IMR-90 (cell line): ENCODE measurements around the gene FSTL5. TPM values are rescaled to one million over a fixed set of nuclear protein-coding genes. Genes with fewer than 3 reads are reported as not detected.

Experiments
- ATAC-seq: fragments of 200-7000 bp; cut with Tn5 transposase; 2 replicates; pipeline ENCODE4 v1.9.1; 2020; ENCODE audit warnings: low read depth, mild to moderate bottlenecking, moderate library complexity
- BruUV-seq: library from RNA; stranded (reverse); fragments of 400-500 nt; replicated peaks from 2 replicates; lab custom pipeline; 2021; lab: Mats Ljungman, UMichigan
- CTCF ChIA-PET: fragments of 300-600 bp; formaldehyde crosslinking; extraction: SDS; loops from one replicate; lab custom pipeline; 2021; ENCODE audit warnings: antibody characterized with exemption; lab: Yijun Ruan, JAX
- POLR2A ChIA-PET: fragments of 300-600 bp; sonication (Branson Sonifier 250); formaldehyde crosslinking; loops from one replicate; lab custom pipeline; 2022; ENCODE audit warnings: antibody characterized with exemption; ENCODE audit not compliant: unreplicated experiment; lab: Charles Lee
- DNase-seq: peaks from one replicate; pipeline ENCODE4 v3.0.0; 2013
- H2AFZ ChIP-seq: replicated peaks from 2 replicates; pipeline ENCODE3; 2013; ENCODE audit warnings: low read length, mild to moderate bottlenecking; ENCODE audit not compliant: poor library complexity
- H2AK5ac ChIP-seq: 2 replicates; pipeline ENCODE4 v1.6.1; 2013; ENCODE audit warnings: low read depth, low read length, inconsistent platforms
- H2AK9ac ChIP-seq: replicated peaks from 2 replicates; pipeline ENCODE3; 2013; ENCODE audit warnings: mild to moderate bottlenecking, low read depth, low read length, moderate library complexity; ENCODE audit not compliant: poor library complexity
- H2BK120ac ChIP-seq: 2 replicates; pipeline ENCODE4 v1.6.1; 2013; ENCODE audit warnings: low read depth, low read length, inconsistent platforms
- H2BK15ac ChIP-seq: 3 replicates; pipeline ENCODE4 v1.6.1; 2013; ENCODE audit warnings: low read depth, low read length, inconsistent platforms
- H2BK20ac ChIP-seq: 2 replicates; pipeline ENCODE4 v1.6.1; 2013; ENCODE audit warnings: low read depth, mild to moderate bottlenecking, inconsistent platforms, low read length, moderate library complexity
- H2BK5ac ChIP-seq: 2 replicates; pipeline ENCODE4 v1.6.1; 2013; ENCODE audit warnings: mild to moderate bottlenecking, low read depth, low read length, inconsistent platforms; ENCODE audit not compliant: poor library complexity, severe bottlenecking
- H3K14ac ChIP-seq: replicated peaks from 2 replicates; pipeline ENCODE4 v1.6.1; 2013; ENCODE audit warnings: low read depth, low read length, inconsistent platforms
- H3K18ac ChIP-seq: 2 replicates; pipeline ENCODE4 v1.6.1; 2013; ENCODE audit warnings: low read depth, low read length, control low read depth
- H3K23ac ChIP-seq: 2 replicates; pipeline ENCODE4 v1.6.1; 2013; ENCODE audit warnings: low read depth, low read length, inconsistent platforms
- H3K27ac ChIP-seq: 2 replicates; pipeline ENCODE4 v1.5.1; 2013; ENCODE audit warnings: mild to moderate bottlenecking, control low read depth, low read length; ENCODE audit not compliant: insufficient read depth
- H3K27me3 ChIP-seq: 2 replicates; pipeline ENCODE4 v1.6.1; 2013; ENCODE audit warnings: low read length; ENCODE audit not compliant: control insufficient read depth, insufficient read depth
- H3K36me3 ChIP-seq: 2 replicates; pipeline ENCODE4 v1.6.1; 2013; ENCODE audit warnings: low read length, mixed read lengths; ENCODE audit not compliant: control insufficient read depth, insufficient read depth
- H3K4ac ChIP-seq: 2 replicates; pipeline ENCODE4 v1.6.1; 2013; ENCODE audit warnings: low read depth, low read length, inconsistent platforms
- H3K4me1 ChIP-seq: 2 replicates; pipeline ENCODE4 v1.6.1; 2013; ENCODE audit warnings: low read length, mixed read lengths; ENCODE audit not compliant: control insufficient read depth, insufficient read depth
- H3K4me2 ChIP-seq: 2 replicates; pipeline ENCODE4 v1.6.1; 2013; ENCODE audit warnings: low read depth, mild to moderate bottlenecking, control low read depth, low read length, moderate library complexity
- H3K4me3 ChIP-seq: 2 replicates; pipeline ENCODE4 v1.5.1; 2013; ENCODE audit warnings: low read depth, mild to moderate bottlenecking, control low read depth, low read length, moderate library complexity; ENCODE audit not compliant: insufficient read depth
- H3K56ac ChIP-seq: 2 replicates; pipeline ENCODE4 v1.6.1; 2013; ENCODE audit warnings: low read length, inconsistent platforms; ENCODE audit not compliant: insufficient read depth; ENCODE audit errors: extremely low read depth
- H3K79me1 ChIP-seq, 2 experiments: 2 replicates each; pipeline ENCODE4 v1.6.1; 2013; ENCODE audit warnings: low read length in 2 of 2, inconsistent platforms in 1 of 2, low read depth in 1 of 2
- H3K9ac ChIP-seq: 2 replicates; pipeline ENCODE4 v1.6.1; 2013; ENCODE audit warnings: low read depth, low read length, control low read depth
- H3K9me1 ChIP-seq: 2 replicates; pipeline ENCODE4 v1.6.1; 2013; ENCODE audit warnings: low read length, inconsistent platforms; ENCODE audit not compliant: insufficient read depth
- H3K9me3 ChIP-seq: 2 replicates; pipeline ENCODE4 v1.6.1; 2013; ENCODE audit warnings: low read length; ENCODE audit not compliant: control insufficient read depth, insufficient read depth
- H4K20me1 ChIP-seq: 2 replicates; pipeline ENCODE4 v1.6.1; 2013; ENCODE audit warnings: low read length, inconsistent platforms; ENCODE audit not compliant: insufficient read depth
- H4K5ac ChIP-seq: 2 replicates; pipeline ENCODE4 v1.6.1; 2013; ENCODE audit warnings: mild to moderate bottlenecking, low read depth, low read length, control low read depth
- H4K8ac ChIP-seq, 2 experiments: 2 replicates each; pipeline ENCODE4 v1.6.1; 2013; ENCODE audit warnings: low read depth in 2 of 2, low read length in 2 of 2, control low read depth in 1 of 2, inconsistent platforms in 1 of 2
- H4K91ac ChIP-seq: 2 replicates; pipeline ENCODE4 v1.6.1; 2013; ENCODE audit warnings: low read depth, low read length, inconsistent platforms; ENCODE audit not compliant: insufficient read depth
- MAZ ChIP-seq: IDR thresholded peaks from 2 replicates; pipeline ENCODE4 v1.6.1; 2012; ENCODE audit warnings: low read depth, mild to moderate bottlenecking, low read length, improper control_type of control experiment, moderate library complexity, borderline replicate concordance
- WGBS, 2 experiments: methylation state at CpG; one replicate each; pipeline versions ENCODE4 v1.1.5 to v1.1.7; 2013; ENCODE audit warnings: missing lambda C conversion rate in 2 of 2; ENCODE audit not compliant: insufficient read length in 1 of 2; ENCODE audit errors: extremely low coverage in 2 of 2; 5-methylcytosine and 5-hydroxymethylcytosine counted together
- dilution Hi-C: fragments of 300-500 bp; cut with HindIII; formaldehyde crosslinking; loops from one replicate; pipeline ENCODE4 v1.14.3; 2018; ENCODE audit warnings: low sequenced_read_pairs; ENCODE audit not compliant: unreplicated experiment
- in situ Hi-C: fragments of 300-500 bp; cut with MboI; formaldehyde crosslinking; loops from 3 replicates; pipeline ENCODE4 v1.14.3; 2019; ENCODE audit warnings: low sequenced_read_pairs, inconsistent platforms, mixed read lengths
- intact Hi-C: fragments of 100-400 bp; cut with micrococcal nuclease; formaldehyde crosslinking; loops from 2 replicates; pipeline ENCODE4 v1.10.0; 2022
- polyA plus RNA-seq, 3 experiments: library from polyadenylated mRNA; depleted of rRNA; stranded (reverse); fragments of >200 nt; gene quantifications; 2 replicates each; pipeline ENCODE4 v1.2.3, GENCODE V29; 2012; ENCODE audit warnings: low replicate concordance in 1 of 3
- total RNA-seq: library from RNA; depleted of rRNA; stranded (reverse); fragments of >200 nt; gene quantifications from 2 replicates; pipeline ENCODE4 v1.2.3, GENCODE V29; 2012

The FSTL5 gene
- total and polyA plus RNA-seq, 2 of the 4 experiments (the other 2 are of a cell fraction): under 0.01 TPM; not detected in 1

- dilution Hi-C loops (no loop called here), intact Hi-C loops (no loop called here), in situ Hi-C loops (no loop called here)
- no peak for TF ChIP-seq MAZ
- no peak overlapping the region for H2BK120ac ChIP-seq
- H2AK9ac ChIP-seq: no peak overlapping the region
- H3K9me1 ChIP-seq: no peaks in the 10 kb centered on the region
- no peak overlapping the region for H3K56ac ChIP-seq
- H3K23ac ChIP-seq: no peak overlapping the region
- H3K9me3 ChIP-seq: no peaks in the 10 kb centered on the region
- no peak for ATAC-seq
- H4K8ac ChIP-seq: no peak overlapping the region
- H3K4me3 ChIP-seq: no peak overlapping the region
- H3K14ac ChIP-seq: no peak overlapping the region
- no peak overlapping the region for H4K5ac ChIP-seq
- H2BK5ac ChIP-seq: no peak overlapping the region
- no peaks in the 10 kb centered on the region for H3K27me3 ChIP-seq
- H3K36me3 ChIP-seq: no peaks in the 10 kb centered on the region
- H3K79me1 ChIP-seq: no peaks in the 10 kb centered on the region
- H3K4me1 ChIP-seq: no peaks in the 10 kb centered on the region
- no peak overlapping the region for H3K4me2 ChIP-seq
- H4K91ac ChIP-seq: no peak overlapping the region
- H2BK15ac ChIP-seq: no peak overlapping the region
- H3K18ac ChIP-seq: no peak overlapping the region
- H3K27ac ChIP-seq: no peak overlapping the region
- H2AK5ac ChIP-seq: no peak overlapping the region
- BruUV-seq: no TSS peak
- CTCF ChIA-PET: interaction anchor here (1.1 kb wide), 1 partner anchor 20 kb away, joined by 5 read pairs; no protein-coding TSS in a partner anchor
- no peak overlapping the region for H2BK20ac ChIP-seq
- no peak overlapping the region for H3K9ac ChIP-seq
- H3K4ac ChIP-seq: no peak overlapping the region
- no CpG with 5 or more reads among the region's 7 CpGs for WGBS, 2 experiments
- POLR2A ChIA-PET: no interaction called here
- DNase-seq: no peak
- H2AFZ ChIP-seq: no peak overlapping the region
- no peaks in the 10 kb centered on the region for H4K20me1 ChIP-seq
These were observed 582.3 kb downstream of the FSTL5 start for GRCh38 chr4:161581262-161582230.
